Hair follicular keratinocyte (primary cell): ENCODE measurements around the gene PADI4. TPM values are rescaled to one million over a fixed set of nuclear protein-coding genes. Genes with fewer than 3 reads are reported as not detected.

Source experiments
- total RNA-seq: library from RNA; depleted of rRNA; stranded (reverse); fragments of >200 nt; gene quantifications from 2 replicates; pipeline ENCODE4 v1.2.3, GENCODE V29; 2015

The PADI4 gene
- not detected in 2 replicates for total RNA-seq

GRCh38 chr1:17307946-17308345 lies at the start of gene PADI4:
Gene PADI4 (plus strand): TSS chr1:17308197. CDS start chr1:17308223, 26 bp downstream.

GRCh38 chr1:17371896-17372295 lies 63.9 kb downstream of the PADI4 start, which contains the start of gene PADI6:
Gene PADI6 (plus strand): TSS chr1:17372196. CDS start chr1:17372246, 50 bp downstream.

Other genes starting within 250 kb of the PADI4 start
- gene PADI2, start 188.7 kb upstream of the PADI4 start, total RNA-seq: not detected in 2 replicates
- 0.39 TPM in 1 of 2 replicates, not detected in the other for gene PADI1, start 103.1 kb upstream of the PADI4 start, total RNA-seq
- 8.7 and 9.7 TPM in 2 replicates for gene PADI3, start 59.1 kb upstream of the PADI4 start, total RNA-seq
- gene PADI6, start 64.0 kb downstream of the PADI4 start, total RNA-seq: not detected in 2 replicates
- 90.4 and 104 TPM in 2 replicates for gene RCC2, start 131.5 kb downstream of the PADI4 start, total RNA-seq
- gene ARHGEF10L, start 231.5 kb downstream of the PADI4 start, total RNA-seq: 1.4 and 3.4 TPM in 2 replicates